Measurements from ENCODE around the gene NCOA1.
A peak's percentile ranks its signal among the peaks of the same experiment; 100 is the strongest.

The NCOA1 gene

GRCh38 chr2:24787532-24787931 is 296.5 kb downstream of the NCOA1 start:
- Histone ChIP-seq H4K20me1 (ENCODE audit: control insufficient read depth, insufficient read depth, low read depth, low read length) (no peaks in the 10 kb centered on the region), H3K4me3 (ENCODE audit: low read length) (no peak overlapping the region), H3K79me2 (ENCODE audit: control insufficient read depth, low read length) (peaks cover under 1% of the 10 kb centered on the region; the same call in 1 of the 2 replicates), H3K4me2 (ENCODE audit: low read length) (no peak overlapping the region), H3F3A (ENCODE audit: control insufficient read depth, insufficient read depth) (peaks cover 8% of the 10 kb centered on the region; the same call in 1 of the 2 replicates), H3K9me3 (ENCODE audit: control insufficient read depth, insufficient read depth, low read length) (peaks cover 12% of the 10 kb centered on the region; the same call in 1 of the 2 replicates), H3K27ac (ENCODE audit: low read depth, low read length) (no peak overlapping the region), H3K36me3 (ENCODE audit: control insufficient read depth, low read length) (no peaks in the 10 kb centered on the region; the same call in 1 of the 2 replicates), H3K4me1 (ENCODE audit: control insufficient read depth, low read length) (peaks cover 42% of the 10 kb centered on the region), H3K27me3 (ENCODE audit: control insufficient read depth, low read length) (no peaks in the 10 kb centered on the region), H3K9me2 (replicated peaks; ENCODE audit: control insufficient read depth, low read length) (no peaks in the 10 kb centered on the region)
- TF ChIP-seq EZH2phosphoT487 (IDR thresholded peaks at IDR 0.05; ENCODE audit: borderline replicate concordance, low read length) (no peak), CTCF (IDR thresholded peaks at IDR 0.05; ENCODE audit: low read depth, low read length, poor library complexity, severe bottlenecking) (no peak)

GRCh38 chr2:24788816-24789215 is 297.8 kb downstream of the NCOA1 start:
- H3K4me1 ChIP-seq (ENCODE audit: control insufficient read depth, low read length) = peaks cover 43% of the 10 kb centered on the region
- H4K20me1 ChIP-seq (ENCODE audit: control insufficient read depth, insufficient read depth, low read depth, low read length) = no peaks in the 10 kb centered on the region
- H3K4me3 ChIP-seq (ENCODE audit: low read length) = no peak overlapping the region
- H3K9me2 ChIP-seq (replicated peaks; ENCODE audit: control insufficient read depth, low read length) = no peaks in the 10 kb centered on the region
- H3K27me3 ChIP-seq (ENCODE audit: control insufficient read depth, low read length) = no peaks in the 10 kb centered on the region
- H3K4me2 ChIP-seq (ENCODE audit: low read length) = no peak overlapping the region
- no peak overlapping the region for H3K27ac ChIP-seq (ENCODE audit: low read depth, low read length)
- H3K36me3 ChIP-seq (ENCODE audit: control insufficient read depth, low read length) = peaks cover 5% of the 10 kb centered on the region
- TF ChIP-seq EZH2phosphoT487 (IDR thresholded peaks at IDR 0.05; ENCODE audit: borderline replicate concordance, low read length) (no peak), CTCF (IDR thresholded peaks at IDR 0.05; ENCODE audit: low read depth, low read length, poor library complexity, severe bottlenecking) (no peak)
- peaks cover 10% of the 10 kb centered on the region; the same call in 1 of the 2 replicates for H3K9me3 ChIP-seq (ENCODE audit: control insufficient read depth, insufficient read depth, low read length)
- peaks cover 8% of the 10 kb centered on the region; the same call in 1 of the 2 replicates for H3F3A ChIP-seq (ENCODE audit: control insufficient read depth, insufficient read depth)
- peaks cover 8% of the 10 kb centered on the region for H3K79me2 ChIP-seq (ENCODE audit: control insufficient read depth, low read length)

GRCh38 chr2:24791452-24791851 is 300.4 kb downstream of the NCOA1 start:
- H3K4me3 ChIP-seq (ENCODE audit: low read length) = no peak overlapping the region

More at GRCh38 chr2:24791452-24791851, 300.4 kb downstream of the NCOA1 start:
- peak overlapping the region; percentile 97 for H3K4me2 ChIP-seq (ENCODE audit: low read length)
- H3K36me3 ChIP-seq (ENCODE audit: control insufficient read depth, low read length) = peaks cover 31% of the 10 kb centered on the region
- no peaks in the 10 kb centered on the region for H3K9me3 ChIP-seq (ENCODE audit: control insufficient read depth, insufficient read depth, low read length)
- no peaks in the 10 kb centered on the region for H3K9me2 ChIP-seq (replicated peaks; ENCODE audit: control insufficient read depth, low read length)
- H3K27ac ChIP-seq (ENCODE audit: low read depth, low read length) = no peak overlapping the region
- no peaks in the 10 kb centered on the region for H3K27me3 ChIP-seq (ENCODE audit: control insufficient read depth, low read length)
- H3K4me1 ChIP-seq (ENCODE audit: control insufficient read depth, low read length) = peaks cover 39% of the 10 kb centered on the region
- H3K79me2 ChIP-seq (ENCODE audit: control insufficient read depth, low read length) = peaks cover 34% of the 10 kb centered on the region
- H4K20me1 ChIP-seq (ENCODE audit: control insufficient read depth, insufficient read depth, low read depth, low read length) = no peaks in the 10 kb centered on the region
- H3F3A ChIP-seq (ENCODE audit: control insufficient read depth, insufficient read depth) = peaks cover 5% of the 10 kb centered on the region; the same call in 1 of the 2 replicates
- TF ChIP-seq CTCF (IDR thresholded peaks at IDR 0.05; ENCODE audit: low read depth, low read length, poor library complexity, severe bottlenecking) (no peak), EZH2phosphoT487 (IDR thresholded peaks at IDR 0.05; ENCODE audit: borderline replicate concordance, low read length) (no peak)
